Activated naive CD4-positive, alpha-beta T cell treated with anti-CD3 and anti-CD28 coated beads, Interleukin-2, amount 50 U/mL, for 24 hours (primary cell): ENCODE measurements around the gene TRIM58.

ENCODE experiments used
- H3K27ac Mint-ChIP-seq: one replicate; pipeline ENCODE4 v1.8.0; 2021; ENCODE audit warnings: mild to moderate bottlenecking, mixed read lengths
- H3K27me3 Mint-ChIP-seq: one replicate; pipeline ENCODE4 v1.8.0; 2021; ENCODE audit warnings: mixed read lengths
- H3K36me3 Mint-ChIP-seq: one replicate; pipeline ENCODE4 v1.8.0; 2021; ENCODE audit warnings: mixed read lengths
- H3K4me1 Mint-ChIP-seq: one replicate; pipeline ENCODE4 v1.8.0; 2021; ENCODE audit warnings: mixed read lengths
- H3K4me3 Mint-ChIP-seq: one replicate; pipeline ENCODE4 v1.8.0; 2021; ENCODE audit warnings: mild to moderate bottlenecking, mixed read lengths
- H3K9me3 Mint-ChIP-seq: one replicate; pipeline ENCODE4 v1.8.0; 2021; ENCODE audit warnings: mixed read lengths

The TRIM58 gene

DNA sequence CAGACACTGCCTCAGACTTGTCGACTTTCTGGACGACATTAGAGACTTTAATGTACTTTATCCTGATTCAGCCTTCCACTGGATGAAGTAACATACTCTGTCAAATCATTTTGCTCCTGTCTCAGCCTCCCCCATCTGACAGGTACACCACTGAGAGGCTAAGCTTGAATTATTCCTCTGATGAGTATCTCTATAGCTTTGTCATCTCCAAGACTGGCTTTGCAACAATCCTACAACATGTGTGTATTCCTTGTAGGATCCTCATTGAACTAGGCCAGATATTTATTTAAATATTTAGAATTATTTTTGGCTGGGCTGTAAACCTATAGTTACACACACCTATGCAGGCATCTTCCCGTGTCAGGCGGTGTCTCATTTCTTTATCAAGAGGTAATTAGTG lies 1.1 kb upstream of the TRIM58 start:
- Mint-ChIP-seq H3K4me1 (peaks cover 12% of the 10 kb centered on the region), H3K36me3 (peaks cover 1% of the 10 kb centered on the region), H3K9me3 (no peaks in the 10 kb centered on the region), H3K27ac (no peak overlapping the region), H3K27me3 (peaks cover 29% of the 10 kb centered on the region), H3K4me3 (peak overlapping the region; percentile 69)

- H3K27ac Mint-ChIP-seq, result peak overlapping the region; percentile 48
- H3K36me3 Mint-ChIP-seq, result peaks cover 1% of the 10 kb centered on the region
- peaks cover 12% of the 10 kb centered on the region for H3K4me1 Mint-ChIP-seq
- H3K27me3 Mint-ChIP-seq, result peaks cover 29% of the 10 kb centered on the region
- peak overlapping the region; percentile 73 for H3K4me3 Mint-ChIP-seq
- H3K9me3 Mint-ChIP-seq, result no peaks in the 10 kb centered on the region
Measured at GRCh38 chr1:247857985-247858619, 1.1 kb downstream of the TRIM58 start.

GRCh38 chr1:247862756-247863155 lies 5.8 kb downstream of the TRIM58 start:
- Mint-ChIP-seq H3K36me3 (peaks cover 1% of the 10 kb centered on the region), H3K9me3 (no peaks in the 10 kb centered on the region), H3K4me1 (peaks cover 6% of the 10 kb centered on the region), H3K4me3 (no peak overlapping the region), H3K27me3 (peaks cover 12% of the 10 kb centered on the region), H3K27ac (no peak overlapping the region)

DNA sequence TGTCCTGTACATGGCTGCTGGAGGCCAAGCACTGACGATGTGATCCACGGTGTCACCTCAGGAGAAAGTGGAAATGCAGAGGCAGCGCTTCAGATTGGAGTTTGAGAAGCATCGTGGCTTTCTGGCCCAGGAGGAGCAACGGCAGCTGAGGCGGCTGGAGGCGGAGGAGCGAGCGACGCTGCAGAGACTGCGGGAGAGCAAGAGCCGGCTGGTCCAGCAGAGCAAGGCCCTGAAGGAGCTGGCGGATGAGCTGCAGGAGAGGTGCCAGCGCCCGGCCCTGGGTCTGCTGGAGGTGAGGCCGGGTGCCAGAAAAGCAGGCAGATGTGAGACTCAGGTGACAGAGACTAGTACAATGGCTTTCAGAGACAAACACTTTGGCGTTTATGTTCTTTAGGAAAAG lies 7.7 kb downstream of the TRIM58 start:
- no peak overlapping the region for H3K4me3 Mint-ChIP-seq
- no peaks in the 10 kb centered on the region for H3K36me3 Mint-ChIP-seq
- H3K27me3 Mint-ChIP-seq, result peaks cover 7% of the 10 kb centered on the region
- no peaks in the 10 kb centered on the region for H3K9me3 Mint-ChIP-seq
- H3K4me1 Mint-ChIP-seq, result no peaks in the 10 kb centered on the region
- no peak overlapping the region for H3K27ac Mint-ChIP-seq

DNA sequence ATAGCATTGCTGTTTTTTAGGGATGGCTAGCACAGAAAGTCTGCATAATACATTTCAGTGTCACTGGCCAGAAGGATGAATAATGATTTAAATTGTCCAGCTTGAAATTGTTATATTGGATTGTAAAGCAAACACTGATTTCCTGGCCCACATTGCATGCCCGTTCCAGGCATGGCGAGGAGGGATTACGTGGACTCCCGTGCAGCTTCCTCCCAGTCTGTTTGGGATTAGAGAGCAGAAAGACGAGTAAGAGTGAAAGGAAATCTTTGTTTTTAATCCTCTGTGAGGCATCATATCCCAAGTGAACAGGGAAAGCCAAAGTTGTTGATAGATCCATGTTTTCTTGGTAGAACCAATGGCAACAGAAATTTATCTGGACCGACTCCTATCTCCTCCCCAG lies 8.4 kb downstream of the TRIM58 start:
- Mint-ChIP-seq H3K36me3 (no peaks in the 10 kb centered on the region), H3K27ac (no peak overlapping the region), H3K4me1 (no peaks in the 10 kb centered on the region), H3K9me3 (no peaks in the 10 kb centered on the region), H3K4me3 (no peak overlapping the region), H3K27me3 (peaks cover 7% of the 10 kb centered on the region)

DNA sequence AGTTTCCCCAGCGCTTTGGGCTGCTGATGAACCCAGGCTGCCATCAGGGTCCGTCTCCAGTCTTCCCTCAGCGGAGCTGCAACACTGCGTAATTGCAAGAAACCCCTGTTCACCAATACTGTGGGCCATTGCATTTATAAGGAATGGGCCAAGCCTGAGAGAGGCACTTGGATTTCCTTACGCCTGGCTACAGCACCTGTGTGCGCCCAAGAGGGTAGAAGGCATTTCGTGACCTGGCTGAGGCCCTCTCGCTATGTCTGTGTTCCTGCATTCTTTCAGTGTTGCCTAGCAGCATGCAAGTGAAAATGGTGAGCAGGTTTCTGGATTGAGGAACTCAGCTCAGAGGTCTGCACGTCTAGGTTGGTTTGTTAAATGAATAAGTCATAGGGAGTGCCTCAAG lies 26.4 kb downstream of the TRIM58 start:
- Mint-ChIP-seq H3K36me3 (no peaks in the 10 kb centered on the region), H3K4me3 (no peak overlapping the region), H3K27ac (peak overlapping the region; percentile 46), H3K4me1 (no peaks in the 10 kb centered on the region), H3K27me3 (no peaks in the 10 kb centered on the region), H3K9me3 (no peaks in the 10 kb centered on the region)

- Mint-ChIP-seq H3K36me3 (no peaks in the 10 kb centered on the region), H3K27ac (no peak overlapping the region), H3K4me1 (no peaks in the 10 kb centered on the region), H3K9me3 (no peaks in the 10 kb centered on the region), H3K4me3 (no peak overlapping the region), H3K27me3 (no peaks in the 10 kb centered on the region)
Measured at GRCh38 chr1:247884797-247885413, 27.9 kb downstream of the TRIM58 start.

DNA sequence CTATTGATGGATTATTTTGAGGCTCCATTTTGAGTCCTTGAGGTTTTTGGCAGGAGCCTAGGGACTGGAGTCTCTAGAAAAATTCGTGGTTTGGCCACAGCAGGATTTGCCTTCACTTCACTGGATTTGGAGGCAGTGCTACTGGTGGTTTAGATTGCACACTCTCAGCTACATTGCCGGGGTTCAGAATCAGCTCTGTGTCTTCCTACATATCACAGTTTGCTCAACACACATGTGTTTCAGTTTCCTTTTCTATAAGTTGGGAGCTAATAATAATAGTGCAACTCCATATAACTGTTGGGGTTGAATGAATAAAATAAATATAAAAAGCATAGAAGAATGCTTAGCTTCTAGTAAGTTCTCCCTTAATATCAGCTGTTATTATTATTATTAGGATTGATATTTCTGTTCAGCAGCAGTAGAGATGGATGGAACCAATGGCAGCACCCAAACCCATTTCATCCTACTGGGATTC lies 38.2 kb downstream of the TRIM58 start, which contains the start of gene OR2W3:
Gene OR2W3, plus strand, starts transcription at position 425 of the 475 bp plus-strand sequence. Its CDS starts 0 bp downstream, at position 425.
- no peak within 1 kb of the TSS for H3K4me3 Mint-ChIP-seq
- no peaks in the 10 kb centered on the region for H3K27me3 Mint-ChIP-seq
- H3K9me3 Mint-ChIP-seq, result no peaks in the 10 kb centered on the region
- no peaks in the 10 kb centered on the region for H3K36me3 Mint-ChIP-seq
- no peaks in the 10 kb centered on the region for H3K4me1 Mint-ChIP-seq
- H3K27ac Mint-ChIP-seq, result no peak within 1 kb of the TSS

- H3K27me3 Mint-ChIP-seq, result no peaks in the 10 kb centered on the region
- H3K27ac Mint-ChIP-seq, result no peak overlapping the region
- no peaks in the 10 kb centered on the region for H3K9me3 Mint-ChIP-seq
- no peak overlapping the region for H3K4me3 Mint-ChIP-seq
- H3K4me1 Mint-ChIP-seq, result no peaks in the 10 kb centered on the region
- no peaks in the 10 kb centered on the region for H3K36me3 Mint-ChIP-seq
Measured at GRCh38 chr1:247895976-247896375, 39.0 kb downstream of the TRIM58 start.

DNA sequence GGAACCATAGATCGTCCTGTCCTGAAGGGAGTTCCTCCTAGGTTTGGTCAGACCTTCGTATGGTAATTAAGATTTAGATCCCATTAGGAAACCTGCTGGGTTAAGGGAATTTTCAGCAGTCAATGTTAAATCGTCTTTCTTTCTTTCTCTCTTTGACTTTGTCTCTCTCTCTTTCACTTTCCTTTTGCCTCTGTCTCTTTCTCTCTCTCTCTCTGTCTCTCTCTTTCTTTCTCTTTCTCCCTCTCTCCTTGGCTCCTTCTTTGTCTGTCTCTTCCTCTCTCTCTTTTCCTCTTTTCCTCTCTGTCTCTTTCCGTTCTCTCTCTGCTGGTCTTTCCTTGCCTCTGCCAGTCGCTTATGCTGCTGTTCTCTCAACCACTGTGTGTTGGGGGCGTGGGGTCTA lies 47.1 kb downstream of the TRIM58 start:
- Mint-ChIP-seq H3K4me1 (peaks cover 29% of the 10 kb centered on the region), H3K27me3 (peaks cover 3% of the 10 kb centered on the region)

DNA sequence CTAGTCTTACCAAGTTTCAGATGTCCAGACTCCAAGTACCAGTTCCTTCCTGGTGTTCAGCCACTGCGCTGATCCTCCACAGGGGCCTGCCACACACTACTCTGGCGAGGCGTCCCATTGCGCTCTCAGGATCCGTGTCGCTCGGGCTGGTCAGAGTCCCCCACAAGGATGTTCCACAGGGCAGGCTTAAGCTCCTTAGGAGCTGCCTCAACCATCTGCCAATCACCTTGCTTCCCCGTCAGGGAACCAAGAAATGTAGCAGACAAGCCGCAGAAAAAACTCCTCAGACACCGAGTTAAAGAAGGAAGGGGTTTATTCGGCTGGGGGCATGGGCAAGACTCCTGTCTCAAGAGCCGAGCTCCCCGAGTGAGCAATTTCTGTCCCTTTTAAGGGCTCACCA lies 48.2 kb downstream of the TRIM58 start:
- H3K4me3 Mint-ChIP-seq, result peak overlapping the region; percentile 33
- peaks cover 29% of the 10 kb centered on the region for H3K4me1 Mint-ChIP-seq
- H3K27me3 Mint-ChIP-seq, result peaks cover 3% of the 10 kb centered on the region
- H3K27ac Mint-ChIP-seq, result no peak overlapping the region
- H3K9me3 Mint-ChIP-seq, result peaks cover 8% of the 10 kb centered on the region
- no peaks in the 10 kb centered on the region for H3K36me3 Mint-ChIP-seq

More for the DNA sequence above, 47.1 kb downstream of the TRIM58 start:
- H3K27ac Mint-ChIP-seq, result no peak overlapping the region
- no peaks in the 10 kb centered on the region for H3K36me3 Mint-ChIP-seq
- H3K9me3 Mint-ChIP-seq, result peaks cover 8% of the 10 kb centered on the region
- H3K4me3 Mint-ChIP-seq, result no peak overlapping the region

DNA sequence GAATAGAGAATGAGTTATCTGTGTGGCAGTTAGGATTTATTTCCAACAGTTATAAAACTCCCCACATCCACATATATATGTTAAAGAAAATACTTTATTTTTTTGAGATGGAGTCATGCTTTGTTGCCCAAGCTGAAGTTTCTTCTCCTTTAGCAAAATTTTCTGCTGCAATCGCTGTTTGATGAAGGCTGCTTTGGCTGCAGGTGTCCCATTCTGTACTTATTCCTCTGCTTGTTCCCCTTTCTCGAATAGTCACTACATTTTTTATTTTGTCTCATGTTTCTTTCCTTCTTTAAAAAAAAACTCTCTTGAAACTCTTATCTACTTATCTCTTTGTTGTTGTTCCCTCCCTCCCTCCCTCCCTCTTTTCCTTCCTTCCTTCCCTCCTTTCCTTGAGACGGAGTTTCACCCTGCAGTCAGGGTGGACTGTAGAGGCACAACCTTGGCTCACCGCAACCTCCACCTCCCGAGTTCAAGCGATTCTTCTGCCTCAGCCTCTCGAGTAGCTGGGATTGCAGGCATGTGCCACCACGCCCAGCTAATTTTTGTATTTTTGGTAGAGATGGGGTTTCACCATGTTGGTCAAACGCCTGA lies 49.0 kb downstream of the TRIM58 start:
- Mint-ChIP-seq H3K9me3 (peaks cover 8% of the 10 kb centered on the region), H3K27me3 (peaks cover 3% of the 10 kb centered on the region), H3K27ac (peak overlapping the region; percentile 73), H3K4me1 (peaks cover 29% of the 10 kb centered on the region), H3K4me3 (peak overlapping the region; percentile 85), H3K36me3 (no peaks in the 10 kb centered on the region)

DNA sequence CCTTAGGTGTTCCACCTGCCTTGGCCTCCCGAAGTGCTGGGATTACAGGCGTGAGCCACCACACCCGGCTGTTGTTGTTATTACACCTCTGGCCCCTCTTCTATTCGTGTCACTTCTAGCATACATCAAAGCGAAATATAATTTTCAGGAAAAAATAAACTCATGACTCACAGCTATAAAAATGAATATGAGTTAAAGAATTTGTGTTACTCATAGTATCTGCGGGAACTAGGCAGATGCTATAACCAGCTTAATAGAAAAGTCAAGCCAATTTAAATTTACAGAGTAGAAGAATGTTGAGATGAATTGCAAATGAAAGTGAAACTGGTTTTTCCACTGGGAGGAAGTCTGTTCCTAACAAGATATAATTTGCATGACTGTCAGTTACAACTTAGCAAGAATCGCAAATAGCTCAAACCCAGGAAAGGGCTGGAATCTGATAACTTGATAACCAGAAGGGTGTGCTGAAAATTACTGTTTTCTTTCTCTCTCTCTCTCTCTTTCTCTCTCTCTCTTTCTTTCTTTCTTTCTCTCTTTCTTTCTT lies 49.6 kb downstream of the TRIM58 start:
- Mint-ChIP-seq H3K36me3 (no peaks in the 10 kb centered on the region), H3K4me3 (peak overlapping the region; percentile 85), H3K4me1 (peaks cover 29% of the 10 kb centered on the region), H3K9me3 (peaks cover 8% of the 10 kb centered on the region), H3K27ac (peak overlapping the region; percentile 73), H3K27me3 (peaks cover 3% of the 10 kb centered on the region)

DNA sequence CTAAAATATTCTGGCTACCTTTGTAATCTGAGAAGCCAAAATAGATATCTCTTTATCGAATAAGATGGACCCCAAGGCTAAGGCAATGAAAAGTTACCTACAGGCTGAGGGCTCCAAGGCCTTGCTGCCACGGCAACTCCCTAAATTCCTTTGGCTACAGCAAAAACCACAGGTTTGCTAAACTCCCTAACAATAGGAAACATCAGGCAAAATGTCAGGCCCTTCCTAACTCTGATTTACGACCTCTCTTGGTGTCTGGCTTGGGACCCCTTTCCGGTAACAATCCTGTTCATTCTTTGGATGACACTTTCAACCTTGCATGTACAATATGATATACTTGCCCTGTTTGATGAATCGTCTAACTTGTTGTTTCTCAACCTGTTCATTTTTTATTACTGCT lies 51.8 kb downstream of the TRIM58 start:
- no peak overlapping the region for H3K27ac Mint-ChIP-seq

GRCh38 chr1:247913786-247914185 lies 56.8 kb downstream of the TRIM58 start:
- no peak overlapping the region for H3K27ac Mint-ChIP-seq
- H3K4me1 Mint-ChIP-seq, result no peaks in the 10 kb centered on the region
- no peaks in the 10 kb centered on the region for H3K36me3 Mint-ChIP-seq
- no peak overlapping the region for H3K4me3 Mint-ChIP-seq
- no peaks in the 10 kb centered on the region for H3K9me3 Mint-ChIP-seq
- peaks cover 9% of the 10 kb centered on the region for H3K27me3 Mint-ChIP-seq

More for the DNA sequence above, 51.8 kb downstream of the TRIM58 start:
- Mint-ChIP-seq H3K9me3 (peaks cover 8% of the 10 kb centered on the region), H3K4me3 (no peak overlapping the region), H3K4me1 (peaks cover 29% of the 10 kb centered on the region), H3K27me3 (peaks cover 4% of the 10 kb centered on the region), H3K36me3 (no peaks in the 10 kb centered on the region)
